Ovary (tissue), 3 donors: ENCODE data around the gene ADAMTS13.

Source experiments
- CTCF ChIP-seq, 3 donors: fragments of 450-650 bp in 2 of 3; fragments of 200-600 bp in 1 of 3; IDR thresholded peaks; one replicate each; pipeline versions ENCODE4 v1.5.1 to v1.8.0; 2016 to 2022; ENCODE audit warnings: antibody characterized with exemption in 3 of 3, mild to moderate bottlenecking in 1 of 3
- EP300 ChIP-seq: sonication (generic); formaldehyde crosslinking; IDR thresholded peaks from one replicate; pipeline ENCODE4 v1.6.1; 2017; ENCODE audit warnings: antibody characterized with exemption
- POLR2A ChIP-seq: fragments of 450-650 bp; IDR thresholded peaks from one replicate; pipeline ENCODE4 v1.6.1; 2017; ENCODE audit warnings: antibody characterized with exemption, mild to moderate bottlenecking, moderate library complexity
- donor health status: DM: no; HTN: no; CAD: no.

DNA sequence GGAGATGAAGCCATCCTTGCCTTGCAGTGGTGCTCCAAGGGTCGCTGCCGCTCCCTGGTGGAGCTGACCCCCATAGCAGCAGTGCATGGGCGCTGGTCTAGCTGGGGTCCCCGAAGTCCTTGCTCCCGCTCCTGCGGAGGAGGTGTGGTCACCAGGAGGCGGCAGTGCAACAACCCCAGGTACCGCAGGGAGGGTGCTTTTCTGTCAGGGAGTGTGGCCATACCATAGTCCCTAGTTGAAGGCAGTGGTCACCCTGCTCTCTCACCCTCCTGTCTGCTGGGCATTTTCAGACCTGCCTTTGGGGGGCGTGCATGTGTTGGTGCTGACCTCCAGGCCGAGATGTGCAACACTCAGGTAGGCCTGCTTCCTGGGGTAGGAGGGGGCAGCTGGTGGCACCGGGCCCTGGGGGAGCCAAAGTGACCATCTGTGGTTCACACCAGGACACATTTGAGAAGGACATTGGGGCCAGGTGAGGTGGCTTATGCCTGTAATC, 11.2 kb downstream of the ADAMTS13 start:
- no peak for TF ChIP-seq POLR2A
- TF ChIP-seq CTCF (IDR thresholded peaks at IDR 0.05): no peak
- no peak for TF ChIP-seq EP300
